Activated naive CD4-positive, alpha-beta T cell treated with anti-CD3 and anti-CD28 coated beads, Interleukin-2, amount 50 U/mL, for 24 hours (primary cell): ENCODE measurements around the gene SBF1.

Experiments
- H3K27ac Mint-ChIP-seq: one replicate; pipeline ENCODE4 v1.8.0; 2021; ENCODE audit warnings: mild to moderate bottlenecking, mixed read lengths
- H3K27me3 Mint-ChIP-seq: one replicate; pipeline ENCODE4 v1.8.0; 2021; ENCODE audit warnings: mixed read lengths
- H3K36me3 Mint-ChIP-seq: one replicate; pipeline ENCODE4 v1.8.0; 2021; ENCODE audit warnings: mixed read lengths
- H3K4me1 Mint-ChIP-seq: one replicate; pipeline ENCODE4 v1.8.0; 2021; ENCODE audit warnings: mixed read lengths
- H3K4me3 Mint-ChIP-seq: one replicate; pipeline ENCODE4 v1.8.0; 2021; ENCODE audit warnings: mild to moderate bottlenecking, mixed read lengths
- H3K9me3 Mint-ChIP-seq: one replicate; pipeline ENCODE4 v1.8.0; 2021; ENCODE audit warnings: mixed read lengths

Gene SBF1

GRCh38 chr22:50465066-50465930 is 9.5 kb downstream of the SBF1 start:
- Mint-ChIP-seq H3K27me3 (no peaks in the 10 kb centered on the region), H3K9me3 (no peaks in the 10 kb centered on the region), H3K4me3 (no peak overlapping the region), H3K4me1 (peaks cover 20% of the 10 kb centered on the region), H3K27ac (no peak overlapping the region), H3K36me3 (peaks cover 3% of the 10 kb centered on the region)

- Mint-ChIP-seq H3K4me1 (peaks cover 12% of the 10 kb centered on the region), H3K27ac (no peak overlapping the region), H3K9me3 (no peaks in the 10 kb centered on the region), H3K4me3 (no peak overlapping the region), H3K27me3 (no peaks in the 10 kb centered on the region), H3K36me3 (peaks cover 3% of the 10 kb centered on the region)
These were observed 10.4 kb downstream of the SBF1 start for GRCh38 chr22:50464451-50464850.

- peaks cover 5% of the 10 kb centered on the region for H3K4me1 Mint-ChIP-seq
- no peaks in the 10 kb centered on the region for H3K9me3 Mint-ChIP-seq
- peaks cover 3% of the 10 kb centered on the region for H3K36me3 Mint-ChIP-seq
- H3K27me3 Mint-ChIP-seq, result no peaks in the 10 kb centered on the region
- no peak overlapping the region for H3K4me3 Mint-ChIP-seq
- no peak overlapping the region for H3K27ac Mint-ChIP-seq
These were observed 11.5 kb downstream of the SBF1 start for GRCh38 chr22:50463188-50463900.

GRCh38 chr22:50461979-50462540 is 12.8 kb downstream of the SBF1 start:
- Mint-ChIP-seq H3K36me3 (peaks cover 5% of the 10 kb centered on the region), H3K4me1 (peaks cover 4% of the 10 kb centered on the region), H3K27ac (no peak overlapping the region), H3K4me3 (no peak overlapping the region), H3K9me3 (no peaks in the 10 kb centered on the region), H3K27me3 (no peaks in the 10 kb centered on the region)

- Mint-ChIP-seq H3K4me1 (no peaks in the 10 kb centered on the region), H3K4me3 (no peak overlapping the region), H3K27me3 (no peaks in the 10 kb centered on the region), H3K9me3 (no peaks in the 10 kb centered on the region), H3K27ac (no peak overlapping the region), H3K36me3 (peaks cover 2% of the 10 kb centered on the region)
These were observed 13.3 kb downstream of the SBF1 start for GRCh38 chr22:50461536-50461935.

- Mint-ChIP-seq H3K27me3 (no peaks in the 10 kb centered on the region), H3K4me3 (no peak overlapping the region), H3K36me3 (peaks cover 2% of the 10 kb centered on the region), H3K4me1 (no peaks in the 10 kb centered on the region), H3K27ac (no peak overlapping the region), H3K9me3 (no peaks in the 10 kb centered on the region)
These were observed 13.9 kb downstream of the SBF1 start for GRCh38 chr22:50460938-50461337.

- H3K27ac Mint-ChIP-seq, result no peak overlapping the region
- H3K36me3 Mint-ChIP-seq, result peaks cover 2% of the 10 kb centered on the region
- H3K4me3 Mint-ChIP-seq, result no peak overlapping the region
- H3K27me3 Mint-ChIP-seq, result no peaks in the 10 kb centered on the region
- H3K4me1 Mint-ChIP-seq, result no peaks in the 10 kb centered on the region
- no peaks in the 10 kb centered on the region for H3K9me3 Mint-ChIP-seq
These were observed 15.2 kb downstream of the SBF1 start for GRCh38 chr22:50459496-50460140.

GRCh38 chr22:50459016-50459415 is 15.8 kb downstream of the SBF1 start:
- H3K27me3 Mint-ChIP-seq, result no peaks in the 10 kb centered on the region
- H3K36me3 Mint-ChIP-seq, result peaks cover 2% of the 10 kb centered on the region
- no peaks in the 10 kb centered on the region for H3K9me3 Mint-ChIP-seq
- H3K27ac Mint-ChIP-seq, result no peak overlapping the region
- no peaks in the 10 kb centered on the region for H3K4me1 Mint-ChIP-seq
- H3K4me3 Mint-ChIP-seq, result no peak overlapping the region

GRCh38 chr22:50456466-50457234 is 18.2 kb downstream of the SBF1 start:
- no peak overlapping the region for H3K27ac Mint-ChIP-seq
- H3K36me3 Mint-ChIP-seq, result peaks cover 4% of the 10 kb centered on the region
- peaks cover 8% of the 10 kb centered on the region for H3K4me1 Mint-ChIP-seq
- no peaks in the 10 kb centered on the region for H3K9me3 Mint-ChIP-seq
- H3K4me3 Mint-ChIP-seq, result no peak overlapping the region
- no peaks in the 10 kb centered on the region for H3K27me3 Mint-ChIP-seq

GRCh38 chr22:50456026-50456425 is 18.8 kb downstream of the SBF1 start:
- no peak overlapping the region for H3K4me3 Mint-ChIP-seq
- H3K27ac Mint-ChIP-seq, result no peak overlapping the region
- H3K36me3 Mint-ChIP-seq, result peaks cover 9% of the 10 kb centered on the region
- H3K4me1 Mint-ChIP-seq, result peaks cover 10% of the 10 kb centered on the region
- no peaks in the 10 kb centered on the region for H3K9me3 Mint-ChIP-seq
- no peaks in the 10 kb centered on the region for H3K27me3 Mint-ChIP-seq

- Mint-ChIP-seq H3K9me3 (no peaks in the 10 kb centered on the region), H3K27me3 (no peaks in the 10 kb centered on the region), H3K4me1 (peaks cover 10% of the 10 kb centered on the region), H3K27ac (no peak overlapping the region), H3K4me3 (no peak overlapping the region), H3K36me3 (peaks cover 9% of the 10 kb centered on the region)
These were observed 19.6 kb downstream of the SBF1 start for GRCh38 chr22:50455201-50455600.

GRCh38 chr22:50454556-50455075 is 20.2 kb downstream of the SBF1 start:
- peaks cover 10% of the 10 kb centered on the region for H3K4me1 Mint-ChIP-seq
- peaks cover 11% of the 10 kb centered on the region for H3K36me3 Mint-ChIP-seq
- no peak overlapping the region for H3K27ac Mint-ChIP-seq
- no peaks in the 10 kb centered on the region for H3K9me3 Mint-ChIP-seq
- no peaks in the 10 kb centered on the region for H3K27me3 Mint-ChIP-seq
- H3K4me3 Mint-ChIP-seq, result no peak overlapping the region

- Mint-ChIP-seq H3K36me3 (peaks cover 15% of the 10 kb centered on the region), H3K4me3 (no peak overlapping the region), H3K27ac (peak overlapping the region; percentile 43), H3K9me3 (no peaks in the 10 kb centered on the region), H3K4me1 (peaks cover 10% of the 10 kb centered on the region), H3K27me3 (no peaks in the 10 kb centered on the region)
These were observed 22.2 kb downstream of the SBF1 start for GRCh38 chr22:50452649-50453048.

- peaks cover 17% of the 10 kb centered on the region for H3K4me1 Mint-ChIP-seq
- no peak overlapping the region for H3K4me3 Mint-ChIP-seq
- H3K27me3 Mint-ChIP-seq, result no peaks in the 10 kb centered on the region
- peaks cover 13% of the 10 kb centered on the region for H3K36me3 Mint-ChIP-seq
- peak overlapping the region; percentile 23 for H3K27ac Mint-ChIP-seq
- no peaks in the 10 kb centered on the region for H3K9me3 Mint-ChIP-seq
These were observed 27.0 kb downstream of the SBF1 start for GRCh38 chr22:50447576-50448551.
